Stimulated activated effector memory CD8-positive, alpha-beta T cell treated with anti-CD3 and anti-CD28 coated beads, Interleukin-12 subunit alpha, Interleukin-12 subunit beta, amount 100 ng/mL, for 72 hours (primary cell): ENCODE measurements around the gene BRWD1.
"Not testable (repeated sequence)": the region's sequence is repeated elsewhere in the genome, so short reads cannot be mapped to it uniquely, and the experiment has no call there.

Experiments used
- ATAC-seq: fragments of 150-1000 bp; cut with Tn5 transposase; 2 replicates; pipeline ENCODE4 v1.10.0; 2021
- DNase-seq, 2 donors: peaks; one replicate each; pipeline ENCODE4 v3.0.0; 2021 to 2022; ENCODE audit warnings: low spot score in 2 of 2
- H3K27ac Mint-ChIP-seq: one replicate; pipeline ENCODE4 v1.8.0; 2022; ENCODE audit warnings: mild to moderate bottlenecking, mixed read lengths
- H3K36me3 Mint-ChIP-seq: one replicate; pipeline ENCODE4 v1.8.0; 2022; ENCODE audit warnings: mild to moderate bottlenecking, mixed read lengths
- H3K4me1 Mint-ChIP-seq: one replicate; pipeline ENCODE4 v1.8.0; 2022; ENCODE audit warnings: mixed read lengths
- H3K4me3 Mint-ChIP-seq: one replicate; pipeline ENCODE4 v1.8.0; 2022; ENCODE audit warnings: mild to moderate bottlenecking, mixed read lengths
- H3K9me3 Mint-ChIP-seq: one replicate; pipeline ENCODE4 v1.8.0; 2022; ENCODE audit warnings: mixed read lengths

Gene BRWD1

DNA sequence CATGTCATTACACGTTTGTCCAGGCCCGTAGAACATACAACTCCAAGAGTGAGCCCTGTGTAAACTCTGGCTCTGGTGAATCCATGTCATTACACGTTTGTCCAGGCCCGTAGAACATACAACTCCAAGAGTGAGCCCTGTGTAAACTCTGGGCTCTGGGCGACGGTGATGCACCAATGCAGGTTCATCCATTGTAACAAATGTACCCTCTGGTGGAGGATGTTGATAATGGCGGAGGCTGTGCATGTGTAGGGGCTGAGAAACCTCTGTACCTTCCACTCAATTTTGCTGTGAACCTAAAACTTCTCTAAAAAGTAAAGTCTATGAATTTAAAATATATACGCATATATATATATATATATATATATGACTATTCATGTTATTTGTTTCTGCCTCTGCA lies 177.3 kb downstream of the BRWD1 start:
- ATAC-seq, H3K9me3 Mint-ChIP-seq, H3K4me3 Mint-ChIP-seq, H3K27ac Mint-ChIP-seq, DNase-seq, H3K36me3 Mint-ChIP-seq, H3K4me1 Mint-ChIP-seq: not testable (repeated sequence)

DNA sequence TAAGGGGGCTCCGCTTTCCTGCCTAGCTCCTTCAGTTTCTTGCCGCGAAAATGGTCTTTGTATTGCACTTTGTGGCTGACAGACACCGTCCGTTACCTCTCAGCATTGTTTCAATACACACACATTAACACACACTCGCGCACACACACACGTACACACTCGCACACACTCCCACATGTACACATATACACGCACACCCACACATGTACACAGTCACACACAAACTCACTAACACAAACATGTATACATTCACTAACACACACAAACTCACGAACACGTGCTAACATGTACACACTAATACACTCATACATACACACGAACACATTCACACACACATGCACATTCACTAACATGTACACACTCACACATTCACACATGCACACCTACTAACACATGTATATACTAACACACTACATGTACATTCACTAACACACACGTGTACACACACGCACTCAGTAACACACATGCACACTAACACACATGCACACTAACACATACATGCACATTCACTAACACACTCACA lies 179.1 kb downstream of the BRWD1 start:
- H3K4me3 Mint-ChIP-seq, result no peak overlapping the region
- H3K36me3 Mint-ChIP-seq, result no peaks in the 10 kb centered on the region
- no peaks in the 10 kb centered on the region for H3K4me1 Mint-ChIP-seq
- no peak for DNase-seq
- ATAC-seq, result no peak
- H3K9me3 Mint-ChIP-seq, result no peaks in the 10 kb centered on the region
- no peak overlapping the region for H3K27ac Mint-ChIP-seq
